HCT116 (cell line): Measurements from ENCODE around the gene TTLL11.

Experiments
- EZH2phosphoT487 ChIP-seq: fragments of 200-600 bp; IDR thresholded peaks from 2 replicates; pipeline ENCODE4 v1.6.1; 2018; ENCODE audit warnings: antibody characterized with exemption, borderline replicate concordance
- RAD21 ChIP-seq: IDR thresholded peaks from 2 replicates; pipeline ENCODE4 v1.6.1; 2012; ENCODE audit warnings: low read depth, mild to moderate bottlenecking

- TF ChIP-seq EZH2phosphoT487 (no peak), RAD21 (no peak)
These were observed 17.0 kb downstream of the TTLL11 start for GRCh38 chr9:122076117-122076516.
